Prostate gland (tissue), 2 donors: ENCODE data around the gene EIF4G3. TPM values are rescaled to one million over a fixed set of nuclear protein-coding genes. Genes with fewer than 3 reads are reported as not detected.

Experiments used
- DNase-seq: peaks from one replicate; pipeline ENCODE4 v3.0.0-alpha.2; 2019; ENCODE audit warnings: low spot score
- H3K27ac ChIP-seq, 2 donors: fragments of 200-600 bp; sonication (generic); 2 replicates each; pipeline ENCODE4 v1.5.1; 2017 to 2019
- H3K27me3 ChIP-seq: fragments of 200-600 bp; sonication (generic); replicated peaks from 2 replicates; pipeline ENCODE4 v1.5.1; 2019; ENCODE audit not compliant: insufficient read depth
- H3K36me3 ChIP-seq, 2 donors: fragments of 200-600 bp; sonication (generic); 1 replicate in 1 of 2; 2 replicates in 1 of 2; pipeline versions ENCODE4 v1.5.1 to v1.8.1; 2017 to 2019
- H3K4me1 ChIP-seq: fragments of 200-600 bp; sonication (generic); replicated peaks from 2 replicates; pipeline ENCODE4 v1.5.1; 2019
- H3K4me3 ChIP-seq, 2 donors: fragments of 200-600 bp; sonication (generic); 2 replicates each; pipeline ENCODE4 v1.5.1; 2017 to 2019
- H3K9me3 ChIP-seq: fragments of 200-600 bp; sonication (generic); 2 replicates; pipeline ENCODE4 v1.5.1; 2017
- POLR2A ChIP-seq: fragments of 450-650 bp; IDR thresholded peaks from one replicate; pipeline ENCODE4 v1.6.1; 2016; ENCODE audit warnings: antibody characterized with exemption, mild to moderate bottlenecking
- POLR2AphosphoS5 ChIP-seq: sonication (generic); formaldehyde crosslinking; IDR thresholded peaks from one replicate; pipeline ENCODE4 v1.6.1; 2017; ENCODE audit warnings: antibody characterized with exemption
- WGBS: methylation state at CpG from one replicate; pipeline ENCODE4 v1.1.5; 2018; 5-methylcytosine and 5-hydroxymethylcytosine counted together
- intact Hi-C: fragments of 100-400 bp; cut with DNase I; formaldehyde crosslinking; loops from one replicate; pipeline ENCODE4 v1.14.2; 2022
- total RNA-seq, 2 donors: library from RNA; depleted of rRNA; stranded (reverse); fragments of >200 nt; gene quantifications; one replicate each; pipeline ENCODE4 v1.1.0, GENCODE V29; 2016
- TF ChIP-seq, protein P1 (sequence below), 4 experiments: fragments of 200-600 bp in 2 of 4; fragments of 450-650 bp in 2 of 4; sonication (generic) in 2 of 4; IDR thresholded peaks; 1 replicate in 3 of 4; 2 replicates in 1 of 4; pipeline ENCODE4 v1.5.1; 2016 to 2019; ENCODE audit warnings: antibody characterized with exemption in 4 of 4, mild to moderate bottlenecking in 2 of 4, moderate library complexity in 2 of 4

The EIF4G3 gene
- total RNA-seq, 2 donors from 2014 or later = 28.3 to 81.1 TPM

GRCh38 chr1:20786253-20787028 lies 390.3 kb downstream of the EIF4G3 start:
- no peaks in the 10 kb centered on the region for H3K9me3 ChIP-seq
- peaks cover 12% of the 10 kb centered on the region for H3K4me1 ChIP-seq
- intact Hi-C loops = loop anchor here (5.0 to 10.0 kb wide), 3 partner anchors 52 to 391 kb away; partner anchors contain the start of genes EIF4G3 and SH2D5
- no peaks in the 10 kb centered on the region for H3K27me3 ChIP-seq
- under 1% methylated on average over 98 of the region's 102 CpGs for WGBS
- H3K36me3 ChIP-seq = no peaks in the 10 kb centered on the region
- peak overlapping the region; percentile 99 for H3K27ac ChIP-seq
- DNase-seq = peak; percentile 93
- peak overlapping the region; percentile 97 for H3K4me3 ChIP-seq
- TF ChIP-seq, protein P1, sequence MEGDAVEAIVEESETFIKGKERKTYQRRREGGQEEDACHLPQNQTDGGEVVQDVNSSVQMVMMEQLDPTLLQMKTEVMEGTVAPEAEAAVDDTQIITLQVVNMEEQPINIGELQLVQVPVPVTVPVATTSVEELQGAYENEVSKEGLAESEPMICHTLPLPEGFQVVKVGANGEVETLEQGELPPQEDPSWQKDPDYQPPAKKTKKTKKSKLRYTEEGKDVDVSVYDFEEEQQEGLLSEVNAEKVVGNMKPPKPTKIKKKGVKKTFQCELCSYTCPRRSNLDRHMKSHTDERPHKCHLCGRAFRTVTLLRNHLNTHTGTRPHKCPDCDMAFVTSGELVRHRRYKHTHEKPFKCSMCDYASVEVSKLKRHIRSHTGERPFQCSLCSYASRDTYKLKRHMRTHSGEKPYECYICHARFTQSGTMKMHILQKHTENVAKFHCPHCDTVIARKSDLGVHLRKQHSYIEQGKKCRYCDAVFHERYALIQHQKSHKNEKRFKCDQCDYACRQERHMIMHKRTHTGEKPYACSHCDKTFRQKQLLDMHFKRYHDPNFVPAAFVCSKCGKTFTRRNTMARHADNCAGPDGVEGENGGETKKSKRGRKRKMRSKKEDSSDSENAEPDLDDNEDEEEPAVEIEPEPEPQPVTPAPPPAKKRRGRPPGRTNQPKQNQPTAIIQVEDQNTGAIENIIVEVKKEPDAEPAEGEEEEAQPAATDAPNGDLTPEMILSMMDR (IDR thresholded peaks at IDR 0.05) = peak in 3 of 4 experiments; percentile 3 to 19 (median 5)
- TF ChIP-seq POLR2A (peak; percentile 84), POLR2AphosphoS5 (peak; percentile 80)

DNA sequence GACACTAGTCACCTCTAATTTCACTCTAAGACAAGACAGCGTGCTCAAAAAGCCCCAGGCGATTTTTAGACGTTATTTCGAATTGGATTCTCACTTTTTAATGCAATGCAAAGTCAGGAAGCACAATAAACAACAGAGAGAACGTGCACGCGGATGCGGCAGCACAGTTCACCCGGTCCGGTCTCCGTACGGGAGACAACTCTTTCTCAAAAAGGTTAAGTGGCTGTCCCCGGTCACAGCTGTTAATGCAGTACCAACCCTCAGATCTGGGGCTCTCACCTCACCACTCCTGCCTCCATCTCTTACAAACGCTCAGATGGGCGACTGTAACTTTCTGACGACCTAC lies 390.8 kb downstream of the EIF4G3 start:
- intact Hi-C loops = loop anchor here (5.0 to 10.0 kb wide), 3 partner anchors 51 to 391 kb away; partner anchors contain the start of genes EIF4G3 and SH2D5
- H3K4me3 ChIP-seq = peak overlapping the region; percentile 97
- no peaks in the 10 kb centered on the region for H3K9me3 ChIP-seq
- no peaks in the 10 kb centered on the region for H3K36me3 ChIP-seq
- DNase-seq = peak; percentile 8
- peak overlapping the region; percentile 99 for H3K27ac ChIP-seq
- under 1% methylated on average over 16 of the region's 16 CpGs for WGBS
- no peaks in the 10 kb centered on the region for H3K27me3 ChIP-seq
- TF ChIP-seq POLR2A = no peak
- TF ChIP-seq, protein P1 (IDR thresholded peaks at IDR 0.05) = no peak
- H3K4me1 ChIP-seq = peaks cover 13% of the 10 kb centered on the region

GRCh38 chr1:20775700-20776099 lies 401.0 kb downstream of the EIF4G3 start:
- WGBS = 67% methylated on average over 4 of the region's 4 CpGs
- Histone ChIP-seq H3K4me1 (no peaks in the 10 kb centered on the region), H3K4me3 (no peak overlapping the region), H3K36me3 (peaks cover 0 to under 1% of the 10 kb centered on the region in 2 donors), H3K9me3 (no peaks in the 10 kb centered on the region), H3K27ac (no peak overlapping the region), H3K27me3 (no peaks in the 10 kb centered on the region)
- no peak for DNase-seq
- intact Hi-C loops = no loop called here
- TF ChIP-seq, protein P1 (IDR thresholded peaks at IDR 0.05) = no peak
- TF ChIP-seq POLR2A = no peak
- no peak for TF ChIP-seq POLR2AphosphoS5

GRCh38 chr1:20771780-20772179 lies 404.9 kb downstream of the EIF4G3 start:
- peaks cover 4 to 8% of the 10 kb centered on the region in 2 donors for H3K36me3 ChIP-seq
- H3K27me3 ChIP-seq = no peaks in the 10 kb centered on the region
- intact Hi-C loops = no loop called here
- no peak overlapping the region for H3K27ac ChIP-seq
- no peaks in the 10 kb centered on the region for H3K9me3 ChIP-seq
- no peak overlapping the region for H3K4me3 ChIP-seq
- DNase-seq = no peak
- WGBS = 90% methylated on average over 3 of the region's 3 CpGs
- TF ChIP-seq, protein P1 (IDR thresholded peaks at IDR 0.05) = no peak
- TF ChIP-seq POLR2AphosphoS5 (no peak), POLR2A (no peak)
- no peaks in the 10 kb centered on the region for H3K4me1 ChIP-seq
